ENCODE measurements around the gene SIRT6. TPM values are rescaled to one million over a fixed set of nuclear protein-coding genes. Genes with fewer than 3 reads are reported as not detected.
A peak's percentile ranks its signal among the peaks of the same experiment; 100 is the strongest.

SIRT6 gene
- polyA plus RNA-seq, 1 of the 3 experiments (the other 2 are of a cell fraction) = 41.0 TPM

- no peaks in the 10 kb centered on the region for H3K9me3 ChIP-seq
- no peaks in the 10 kb centered on the region for H3K9me2 ChIP-seq
- no peaks in the 10 kb centered on the region for H3K79me2 ChIP-seq (ENCODE audit: insufficient read depth)
- CTCF ChIA-PET = interaction anchor here (1.0 to 2.2 kb wide), 2 partner anchors 11 to 57 kb away, joined by 3 to 13 read pairs; no protein-coding TSS in a partner anchor
- H3K9ac ChIP-seq = no peak overlapping the region
- H3K4me1 ChIP-seq (ENCODE audit: control insufficient read depth in 1 of 2, insufficient read depth in 2 of 2, low read depth in 1 of 2, low read length in 1 of 2) = no peaks in the 10 kb centered on the region
- H3K27ac ChIP-seq (ENCODE audit: low read depth in 2 of 2, low read length in 1 of 2) = no peak overlapping the region
- POLR2A ChIA-PET = no interaction called here
- peak; percentile 4 for DNase-seq
- H3K4me2 ChIP-seq = no peak overlapping the region
- TF ChIP-seq FOSL2 (IDR thresholded peaks at IDR 0.05; ENCODE audit: borderline replicate concordance, low read depth) (no peak), RAD21 (IDR thresholded peaks at IDR 0.05; ENCODE audit: low read length) (no peak), NRF1 (IDR thresholded peaks at IDR 0.05; ENCODE audit: low read depth, low read length) (no peak), TAF1 (IDR thresholded peaks at IDR 0.05; ENCODE audit: borderline replicate concordance, low read depth, low read length) (no peak), TCF12 (IDR thresholded peaks at IDR 0.05) (no peak), RCOR1 (IDR thresholded peaks at IDR 0.05; ENCODE audit: low read length) (no peak), MXI1 (IDR thresholded peaks at IDR 0.05; ENCODE audit: low read depth, low read length) (no peak), EP300 (IDR thresholded peaks at IDR 0.05; ENCODE audit: borderline replicate concordance in 1 of 2, low read depth in 1 of 2, low read length in 1 of 2) (no peak)
- TF ChIP-seq, protein P1, sequence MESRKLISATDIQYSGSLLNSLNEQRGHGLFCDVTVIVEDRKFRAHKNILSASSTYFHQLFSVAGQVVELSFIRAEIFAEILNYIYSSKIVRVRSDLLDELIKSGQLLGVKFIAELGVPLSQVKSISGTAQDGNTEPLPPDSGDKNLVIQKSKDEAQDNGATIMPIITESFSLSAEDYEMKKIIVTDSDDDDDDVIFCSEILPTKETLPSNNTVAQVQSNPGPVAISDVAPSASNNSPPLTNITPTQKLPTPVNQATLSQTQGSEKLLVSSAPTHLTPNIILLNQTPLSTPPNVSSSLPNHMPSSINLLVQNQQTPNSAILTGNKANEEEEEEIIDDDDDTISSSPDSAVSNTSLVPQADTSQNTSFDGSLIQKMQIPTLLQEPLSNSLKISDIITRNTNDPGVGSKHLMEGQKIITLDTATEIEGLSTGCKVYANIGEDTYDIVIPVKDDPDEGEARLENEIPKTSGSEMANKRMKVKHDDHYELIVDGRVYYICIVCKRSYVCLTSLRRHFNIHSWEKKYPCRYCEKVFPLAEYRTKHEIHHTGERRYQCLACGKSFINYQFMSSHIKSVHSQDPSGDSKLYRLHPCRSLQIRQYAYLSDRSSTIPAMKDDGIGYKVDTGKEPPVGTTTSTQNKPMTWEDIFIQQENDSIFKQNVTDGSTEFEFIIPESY (IDR thresholded peaks at IDR 0.05; ENCODE audit: borderline replicate concordance, low read depth) = no peak
- H2AFZ ChIP-seq (ENCODE audit: low read depth) = no peak overlapping the region
- no peaks in the 10 kb centered on the region for H3F3A ChIP-seq (replicated peaks; ENCODE audit: insufficient read depth)
- no peak overlapping the region for H3K4me3 ChIP-seq (ENCODE audit: low read depth in 2 of 2, low read length in 1 of 2)
- H4K20me1 ChIP-seq (ENCODE audit: insufficient read depth) = no peaks in the 10 kb centered on the region
- peaks cover 15% of the 10 kb centered on the region; the same call in 1 of the 2 replicates for H3K27me3 ChIP-seq (ENCODE audit: insufficient read depth)
- no peaks in the 10 kb centered on the region for H3K36me3 ChIP-seq (replicated peaks in 1 of 2; ENCODE audit: control insufficient read depth in 1 of 2, insufficient read depth in 2 of 2, low read length in 1 of 2)
- WGBS (ENCODE audit: low lambda C conversion rate) = 65% methylated on average over 6 of the region's 6 CpGs
Measured at GRCh38 chr19:4151623-4152022, 30.7 kb downstream of the SIRT6 start.

DNA sequence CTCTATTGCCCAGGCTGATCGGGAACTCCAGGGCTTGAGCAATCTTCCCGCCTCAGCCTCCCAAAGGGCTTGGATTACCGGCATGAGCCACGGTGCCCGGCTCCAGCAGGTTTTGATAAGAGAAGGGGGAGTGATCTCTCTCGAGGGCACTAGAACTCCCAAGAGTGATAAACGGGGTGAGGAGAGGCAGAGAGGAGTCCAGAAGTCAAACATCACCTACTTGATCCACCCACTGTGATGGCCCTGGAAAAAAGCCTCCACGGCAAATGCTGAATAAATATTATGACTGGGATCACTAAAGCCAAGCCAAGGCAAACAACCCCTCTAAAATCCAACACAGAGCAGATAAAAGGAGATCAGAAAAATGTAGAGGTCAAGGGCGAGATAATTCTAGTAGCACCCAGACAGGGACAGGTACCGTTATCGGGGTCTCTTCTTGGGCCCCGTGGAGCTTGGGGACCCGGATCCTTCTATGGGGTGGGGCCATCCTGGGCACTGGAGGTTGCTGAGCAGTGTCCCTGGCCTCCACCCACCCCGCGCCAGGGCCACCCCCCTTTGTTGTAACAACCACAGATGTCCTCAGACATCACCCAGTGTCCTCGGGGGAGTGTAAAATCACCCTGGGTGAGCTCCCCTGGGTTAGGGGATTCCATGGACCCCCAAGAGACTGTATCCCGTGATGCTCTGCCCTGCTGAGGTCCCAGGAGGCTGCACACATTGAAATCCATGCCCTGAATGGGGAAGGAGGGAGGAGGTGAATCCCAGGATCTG is 32.7 kb downstream of the SIRT6 start:
- H3K36me3 ChIP-seq (replicated peaks in 1 of 2; ENCODE audit: control insufficient read depth in 1 of 2, insufficient read depth in 2 of 2, low read length in 1 of 2) = no peaks in the 10 kb centered on the region
- H3K9me3 ChIP-seq = no peaks in the 10 kb centered on the region
- peak; percentile 4 for DNase-seq
- TF ChIP-seq USF1 (IDR thresholded peaks at IDR 0.05; ENCODE audit: borderline replicate concordance, low read depth) = no peak
- TF ChIP-seq GATA2 (CRISPR knock-in tag; IDR thresholded peaks at IDR 0.05) = no peak
- no peak overlapping the region for H3K4me2 ChIP-seq
- no peak overlapping the region for H3K4me3 ChIP-seq (ENCODE audit: low read depth in 2 of 2, low read length in 1 of 2)
- H3K9me2 ChIP-seq = no peaks in the 10 kb centered on the region
- H3F3A ChIP-seq (replicated peaks; ENCODE audit: insufficient read depth) = no peaks in the 10 kb centered on the region
- H3K4me1 ChIP-seq (ENCODE audit: control insufficient read depth in 1 of 2, insufficient read depth in 2 of 2, low read depth in 1 of 2, low read length in 1 of 2) = no peaks in the 10 kb centered on the region
- H3K79me2 ChIP-seq (ENCODE audit: insufficient read depth) = no peaks in the 10 kb centered on the region
- no peak overlapping the region for H3K9ac ChIP-seq
- H3K27me3 ChIP-seq (ENCODE audit: insufficient read depth) = peaks cover 4% of the 10 kb centered on the region; the same call in 1 of the 2 replicates
- H4K20me1 ChIP-seq (ENCODE audit: insufficient read depth) = no peaks in the 10 kb centered on the region
- no peak overlapping the region for H3K27ac ChIP-seq (ENCODE audit: low read depth in 2 of 2, low read length in 1 of 2)
- WGBS (ENCODE audit: low lambda C conversion rate) = 17% methylated on average over 14 of the region's 17 CpGs
- H2AFZ ChIP-seq (ENCODE audit: low read depth) = no peak overlapping the region
- ChIA-PET CTCF (interaction anchor here (1.0 to 2.2 kb wide), 2 partner anchors 9 to 10 kb away, joined by 4 to 13 read pairs; no protein-coding TSS in a partner anchor), POLR2A (no interaction called here)
